Endothelial cell of umbilical vein (primary cell): ENCODE measurements around the gene RP9. TPM values are rescaled to one million over a fixed set of nuclear protein-coding genes. Genes with fewer than 3 reads are reported as not detected.

Experiments
- BruUV-seq: library from RNA; stranded (reverse); fragments of 400-500 nt; replicated peaks from 2 replicates; lab custom pipeline; 2021; lab: Mats Ljungman, UMichigan
- CTCF ChIA-PET: fragments of 300-600, 350-600 bp; sonication (Branson Sonifier 250); formaldehyde crosslinking; loops from one replicate; lab custom pipeline; 2021; ENCODE audit warnings: antibody characterized with exemption, inconsistent platforms; lab: Charles Lee
- POLR2A ChIA-PET: fragments of 300-600, 350-600 bp; sonication (Branson Sonifier 250); formaldehyde crosslinking; loops from one replicate; lab custom pipeline; 2021; ENCODE audit warnings: antibody characterized with exemption, inconsistent platforms; lab: Charles Lee
- DNase-seq: peaks from one replicate; pipeline ENCODE4 v3.0.0-alpha.2; 2011; ENCODE audit warnings: low read depth, low spot score
- FAIRE-seq: peaks from 2 replicates; lab custom pipeline; 2011; peaks lifted over from hg19 to GRCh38; lab: Jason Lieb, UNC
- H2AFZ ChIP-seq: 2 replicates; pipeline ENCODE4 v1.6.0; 2012; ENCODE audit warnings: low read depth, low read length, control low read depth, inconsistent platforms
- H3K27ac ChIP-seq: 2 replicates; pipeline ENCODE4 v1.5.1; 2011; ENCODE audit warnings: low read depth, mild to moderate bottlenecking, control low read depth, low read length, moderate library complexity; ENCODE audit not compliant: insufficient read depth
- H3K27me3 ChIP-seq, 2 experiments: 2 replicates each; pipeline versions ENCODE4 v1.6.0 to v1.6.1; 2011; ENCODE audit warnings: low read length in 2 of 2, mixed read lengths in 1 of 2; ENCODE audit not compliant: control insufficient read depth in 2 of 2, insufficient read depth in 2 of 2
- H3K36me3 ChIP-seq, 2 experiments: 2 replicates in 1 of 2; 3 replicates in 1 of 2; pipeline ENCODE4 v1.5.1; 2011; ENCODE audit warnings: low read length in 2 of 2, mild to moderate bottlenecking in 1 of 2, moderate library complexity in 1 of 2; ENCODE audit not compliant: control insufficient read depth in 2 of 2, insufficient read depth in 2 of 2; ENCODE audit errors: extremely low read depth in 1 of 2
- H3K4me1 ChIP-seq: 3 replicates; pipeline ENCODE4 v1.5.1; 2011; ENCODE audit warnings: mild to moderate bottlenecking, low read length; ENCODE audit not compliant: control insufficient read depth, insufficient read depth; ENCODE audit errors: extremely low read depth
- H3K4me2 ChIP-seq: 2 replicates; pipeline ENCODE4 v1.6.1; 2011; ENCODE audit warnings: low read length, control low read depth, mixed read lengths; ENCODE audit not compliant: insufficient read depth
- H3K4me3 ChIP-seq, 3 experiments: fragments of 200-600 bp in 1 of 3; sonication (generic), shearing (Covaris generic) in 1 of 3; replicated peaks in 1 of 3; 2 replicates each; pipeline ENCODE4 v1.5.1; 2011 to 2016; ENCODE audit warnings: control low read depth in 3 of 3, low read length in 3 of 3, mild to moderate bottlenecking in 2 of 3, inconsistent platforms in 1 of 3, low read depth in 1 of 3, moderate library complexity in 1 of 3; ENCODE audit not compliant: insufficient read depth in 1 of 3
- H3K79me2 ChIP-seq: 2 replicates; pipeline ENCODE4 v1.6.0; 2012; ENCODE audit warnings: low read length, inconsistent platforms; ENCODE audit not compliant: control insufficient read depth, insufficient read depth
- H3K9ac ChIP-seq: replicated peaks from 2 replicates; pipeline ENCODE3; 2011; ENCODE audit warnings: low read length, control low read depth; ENCODE audit not compliant: insufficient read depth; ENCODE audit errors: extremely low read depth
- H3K9me1 ChIP-seq: replicated peaks from 3 replicates; pipeline ENCODE4 v1.6.0; 2011; ENCODE audit warnings: mild to moderate bottlenecking, low read length; ENCODE audit not compliant: control insufficient read depth, insufficient read depth; ENCODE audit errors: extremely low read depth
- H3K9me3 ChIP-seq: replicated peaks from 2 replicates; pipeline ENCODE4 v1.5.1; 2012; ENCODE audit warnings: low read length, inconsistent platforms; ENCODE audit not compliant: control insufficient read depth, insufficient read depth
- H4K20me1 ChIP-seq: replicated peaks from 2 replicates; pipeline ENCODE3; 2011; ENCODE audit warnings: mild to moderate bottlenecking, low read length; ENCODE audit not compliant: control insufficient read depth, insufficient read depth; ENCODE audit errors: extremely low read depth
- CTCF ChIP-seq, 2 donors: IDR thresholded peaks; 1 replicate in 1 of 2; 2 replicates in 1 of 2; pipeline ENCODE4 v1.5.1; 2011; ENCODE audit warnings: low read length in 2 of 2, mild to moderate bottlenecking in 2 of 2, moderate library complexity in 2 of 2, control low read depth in 1 of 2, inconsistent platforms in 1 of 2, low read depth in 1 of 2; ENCODE audit not compliant: insufficient read depth in 1 of 2; ENCODE audit errors: extremely low read depth in 1 of 2
- FOS ChIP-seq: IDR thresholded peaks from 2 replicates; pipeline ENCODE4 v1.6.1; 2011; ENCODE audit warnings: mild to moderate bottlenecking, low read length, moderate library complexity, borderline replicate concordance; ENCODE audit not compliant: insufficient read depth
- GATA2 ChIP-seq: IDR thresholded peaks from 2 replicates; pipeline ENCODE4 v1.7.0; 2011; ENCODE audit warnings: low read depth, mild to moderate bottlenecking, moderate library complexity, mixed read lengths, low read length; ENCODE audit not compliant: insufficient read length, insufficient read depth
- MYC ChIP-seq: IDR thresholded peaks from one replicate; pipeline ENCODE4 v1.6.1; 2011; ENCODE audit warnings: mild to moderate bottlenecking, low read depth, low read length
- POLR2A ChIP-seq: IDR thresholded peaks from 2 replicates; pipeline ENCODE4 v1.6.1; 2012; ENCODE audit warnings: low read depth, mild to moderate bottlenecking, control low read depth, low read length
- POLR2AphosphoS5 ChIP-seq: IDR thresholded peaks from 2 replicates; pipeline ENCODE4 v1.6.1; 2012; ENCODE audit warnings: low read depth, mild to moderate bottlenecking, control low read depth, low read length, moderate library complexity; ENCODE audit not compliant: insufficient read depth
- dilution Hi-C: fragments of 300-500 bp; cut with MboI; formaldehyde crosslinking; loops from one replicate; pipeline ENCODE4 v1.15.0; 2019; ENCODE audit warnings: low sequenced_read_pairs; ENCODE audit not compliant: extremely low pct_ligation_motif_present
- intact Hi-C: fragments of 100-400 bp; cut with micrococcal nuclease; formaldehyde crosslinking; loops from one replicate; pipeline ENCODE4 v1.10.0; 2022
- polyA plus RNA-seq, 4 experiments: library from polyadenylated mRNA; depleted of rRNA in 3 of 4; stranded (reverse) in 3 of 4; unstranded in 1 of 4; fragments of >200 nt; gene quantifications; 2 replicates each; pipeline versions ENCODE4 v1.2.1 to v1.2.3, GENCODE V29; 2011 to 2012; ENCODE audit warnings: missing spikeins in 1 of 4
- total RNA-seq: library from RNA; stranded (reverse); gene quantifications from 2 replicates; pipeline ENCODE4 v1.2.3, GENCODE V29; 2021

RP9 gene
- total and polyA plus RNA-seq, 2 donors (not counting 3 experiments of a cell fraction or from before 2014, with no cell fraction given) = 16.0 to 18.5 TPM

- no peak overlapping the region for H2AFZ ChIP-seq
- H3K9me3 ChIP-seq = no peaks in the 10 kb centered on the region
- peaks cover 2% of the 10 kb centered on the region for H4K20me1 ChIP-seq
- no peak overlapping the region for H3K4me3 ChIP-seq
- dilution Hi-C loops (no loop called here), intact Hi-C loops (loop anchor here (5.0 kb wide), 1 partner anchor 567 kb away; the partner anchor contains the start of gene LSM5)
- no peaks in the 10 kb centered on the region for H3K27me3 ChIP-seq
- FAIRE-seq = no peak
- TF ChIP-seq POLR2A = no peak
- TF ChIP-seq GATA2 = no peak
- no peak for TF ChIP-seq MYC
- no peak for TF ChIP-seq POLR2AphosphoS5
- no peak for TF ChIP-seq CTCF (IDR thresholded peaks at IDR 0.05; ENCODE audit: extremely low read depth in 1 of 2, insufficient read depth in 1 of 2, low read depth in 1 of 2, low read length in 2 of 2)
- TF ChIP-seq FOS = no peak
- H3K9me1 ChIP-seq = no peaks in the 10 kb centered on the region
- no TSS peak for BruUV-seq
- H3K4me1 ChIP-seq = peaks cover 16% of the 10 kb centered on the region
- ChIA-PET POLR2A (no interaction called here), CTCF (interaction anchor here (0.8 to 1.8 kb wide), 2 partner anchors 9 to 295 kb away, joined by 3 to 6 read pairs; no protein-coding TSS in a partner anchor)
- no peak overlapping the region for H3K4me2 ChIP-seq
- peaks cover 70% of the 10 kb centered on the region for H3K79me2 ChIP-seq
- no peak for DNase-seq
- no peak overlapping the region for H3K9ac ChIP-seq
- H3K36me3 ChIP-seq = no peaks in the 10 kb centered on the region
- no peak overlapping the region for H3K27ac ChIP-seq
These were observed 49.6 kb downstream of the RP9 start for GRCh38 chr7:33059635-33060034.
